HCT116 (cell line): ENCODE measurements around the gene ANKRD13B. TPM values are rescaled to one million over a fixed set of nuclear protein-coding genes. Genes with fewer than 3 reads are reported as not detected.

Source experiments
- ATAC-seq: fragments of 200-7000 bp; cut with Tn5 transposase; 2 replicates; pipeline ENCODE4 v1.9.1; 2020; ENCODE audit warnings: mild to moderate bottlenecking, moderate library complexity
- BruUV-seq: library from RNA; stranded (reverse); fragments of 400-500 nt; replicated peaks from 2 replicates; lab custom pipeline; 2021; lab: Mats Ljungman, UMichigan
- CTCF ChIA-PET: fragments of 300-600 bp; sonication (Branson Sonifier 250); formaldehyde crosslinking; loops from one replicate; lab custom pipeline; 2021; ENCODE audit warnings: antibody characterized with exemption; lab: Charles Lee
- POLR2A ChIA-PET: fragments of 300-600, 350-600 bp; sonication (Branson Sonifier 250); formaldehyde crosslinking; loops from one replicate; lab custom pipeline; 2021; ENCODE audit warnings: antibody characterized with exemption; lab: Charles Lee
- RAD21 ChIA-PET, 2 experiments: fragments of 300-600 bp; sonication (Branson Sonifier 250); formaldehyde crosslinking; loops; one replicate each; lab custom pipeline; 2023; ENCODE audit warnings: low total read pairs in 2 of 2; ENCODE audit not compliant: uncharacterized antibody in 2 of 2, unreplicated experiment in 2 of 2, low non-redundant PET in 1 of 2; lab: Charles Lee
- DNase-seq: peaks from one replicate; pipeline ENCODE4 v3.0.0-alpha.2; 2010; ENCODE audit warnings: low read depth, low spot score
- H2AFZ ChIP-seq: fragments of 200-600 bp; shearing (Covaris generic), sonication (generic); 2 replicates; pipeline ENCODE4 v1.6.1; 2017; ENCODE audit warnings: low read depth, mixed run types, mixed read lengths, antibody characterized with exemption, low read length; ENCODE audit not compliant: poor library complexity, severe bottlenecking
- H3K27ac ChIP-seq: 2 replicates; pipeline ENCODE4 v1.5.1; 2012; ENCODE audit warnings: low read depth, low read length
- H3K27me3 ChIP-seq: fragments of 200-600 bp; sonication (generic); 2 replicates; pipeline ENCODE4 v1.6.1; 2016; ENCODE audit warnings: mixed run types, low read length, mixed read lengths; ENCODE audit not compliant: insufficient read depth
- H3K36me3 ChIP-seq, 2 experiments: fragments of 200-500 bp in 1 of 2; fragments of 200-600 bp in 1 of 2; sonication (Bioruptor generic) in 1 of 2; sonication (generic) in 1 of 2; 2 replicates each; pipeline versions ENCODE4 v1.5.1 to v1.6.1; 2014 to 2016; ENCODE audit warnings: low read length in 2 of 2, inconsistent platforms in 1 of 2, mixed read lengths in 1 of 2, mixed run types in 1 of 2; ENCODE audit not compliant: insufficient read depth in 2 of 2, control insufficient read depth in 1 of 2
- H3K4me1 ChIP-seq, 2 experiments: fragments of 200-600 bp in 1 of 2; sonication (generic) in 1 of 2; 2 replicates each; pipeline versions ENCODE4 v1.5.1 to v1.6.1; 2012 to 2017; ENCODE audit warnings: low read length in 2 of 2, inconsistent platforms in 1 of 2, mild to moderate bottlenecking in 1 of 2, mixed read lengths in 1 of 2, mixed run types in 1 of 2, moderate library complexity in 1 of 2; ENCODE audit not compliant: insufficient read depth in 2 of 2, control insufficient read depth in 1 of 2
- H3K4me2 ChIP-seq: fragments of 200-600 bp; sonication (generic); 2 replicates; pipeline ENCODE4 v1.6.1; 2017; ENCODE audit warnings: mixed run types, low read length, mixed read lengths
- H3K4me3 ChIP-seq, 2 experiments: fragments of 200-600 bp in 1 of 2; sonication (generic) in 1 of 2; replicated peaks in 1 of 2; 2 replicates each; pipeline ENCODE4 v1.5.1; 2011 to 2016; ENCODE audit warnings: low read length in 2 of 2, control low read depth in 1 of 2, low read depth in 1 of 2, mild to moderate bottlenecking in 1 of 2, mixed read lengths in 1 of 2, mixed run types in 1 of 2
- H3K79me2 ChIP-seq: fragments of 200-600 bp; sonication (generic); 2 replicates; pipeline ENCODE4 v1.6.1; 2017; ENCODE audit warnings: mild to moderate bottlenecking, mixed run types, low read length, moderate library complexity, mixed read lengths; ENCODE audit not compliant: insufficient read depth
- H3K9ac ChIP-seq: fragments of 200-600 bp; sonication (generic); 2 replicates; pipeline ENCODE4 v1.6.1; 2016; ENCODE audit warnings: low read length, mixed read lengths
- H3K9me2 ChIP-seq: fragments of 200-600 bp; sonication (generic), shearing (Covaris generic); 2 replicates; pipeline ENCODE4 v1.6.1; 2017; ENCODE audit warnings: mixed run types, mild to moderate bottlenecking, moderate library complexity; ENCODE audit not compliant: insufficient read depth
- H3K9me3 ChIP-seq, 2 experiments: fragments of 200-500 bp in 1 of 2; fragments of 200-600 bp in 1 of 2; sonication (Bioruptor generic) in 1 of 2; sonication (generic) in 1 of 2; 2 replicates each; pipeline ENCODE4 v1.6.1; 2014 to 2017; ENCODE audit warnings: low read length in 2 of 2, mixed read lengths in 2 of 2, inconsistent platforms in 1 of 2, low read depth in 1 of 2, mild to moderate bottlenecking in 1 of 2, mixed run types in 1 of 2, moderate library complexity in 1 of 2; ENCODE audit not compliant: control insufficient read depth in 1 of 2, insufficient read depth in 1 of 2
- H4K20me1 ChIP-seq: fragments of 200-600 bp; sonication (generic), shearing (Covaris generic); 2 replicates; pipeline ENCODE4 v1.6.1; 2017; ENCODE audit warnings: mixed run types, mild to moderate bottlenecking, moderate library complexity; ENCODE audit not compliant: insufficient read depth
- ATF3 ChIP-seq: IDR thresholded peaks from 2 replicates; pipeline ENCODE4 v1.6.1; 2012
- CBX3 ChIP-seq: IDR thresholded peaks from 2 replicates; pipeline ENCODE4 v1.6.1; 2012; ENCODE audit warnings: low read depth
- CTCF ChIP-seq, 3 experiments: fragments of 200-600 bp in 1 of 3; sonication (generic) in 1 of 3; IDR thresholded peaks in 2 of 3; conservative IDR thresholded peaks in 1 of 3; 2 replicates each; pipeline ENCODE4 v1.5.1; 2012 to 2017; ENCODE audit warnings: low read depth in 2 of 3, low read length in 2 of 3, antibody characterized with exemption in 1 of 3, borderline replicate concordance in 1 of 3, control low read depth in 1 of 3, mild to moderate bottlenecking in 1 of 3, mixed read lengths in 1 of 3, mixed run types in 1 of 3, moderate library complexity in 1 of 3; ENCODE audit not compliant: insufficient read depth in 1 of 3
- FOSL1 ChIP-seq: IDR thresholded peaks from 2 replicates; pipeline ENCODE4 v1.6.1; 2012; ENCODE audit warnings: low read depth
- JUND ChIP-seq: IDR thresholded peaks from 2 replicates; pipeline ENCODE4 v1.6.1; 2012
- POLR2A ChIP-seq: IDR thresholded peaks from 2 replicates; pipeline ENCODE4 v1.7.0; 2011; ENCODE audit warnings: borderline replicate concordance; ENCODE audit not compliant: insufficient read depth, insufficient read length; ENCODE audit errors: extremely low read depth
- POLR2AphosphoS5 ChIP-seq: IDR thresholded peaks from 2 replicates; pipeline ENCODE4 v1.6.1; 2011; ENCODE audit warnings: mild to moderate bottlenecking, low read depth, low read length, moderate library complexity
- SP1 ChIP-seq: IDR thresholded peaks from 2 replicates; pipeline ENCODE4 v1.6.1; 2012; ENCODE audit warnings: low read depth
- SRF ChIP-seq: IDR thresholded peaks from 2 replicates; pipeline ENCODE4 v1.6.1; 2012; ENCODE audit warnings: low read depth
- TCF7L2 ChIP-seq: IDR thresholded peaks from 2 replicates; pipeline ENCODE4 v1.7.0; 2011; ENCODE audit warnings: borderline replicate concordance, inconsistent platforms; ENCODE audit not compliant: insufficient read depth, insufficient read length; ENCODE audit errors: extremely low read depth
- ZFX ChIP-seq: fragments of 450-650 bp; IDR thresholded peaks from 2 replicates; pipeline ENCODE4 v1.6.1; 2017
- intact Hi-C: fragments of 100-400 bp; cut with micrococcal nuclease; formaldehyde crosslinking; loops from 2 replicates; pipeline ENCODE4 v1.10.0; 2022
- total RNA-seq: library from RNA; stranded (reverse); gene quantifications from one replicate; pipeline ENCODE4 v1.2.1, GENCODE V29; 2021; ENCODE audit not compliant: unreplicated experiment

The ANKRD13B gene
- total RNA-seq, 1 experiment from 2014 or later: 27.4 TPM

- no peaks in the 10 kb centered on the region for H3K9me2 ChIP-seq
- peaks cover 3 to 19% of the 10 kb centered on the region in 2 experiments; a peak in 2 of 4 replicates for H3K4me1 ChIP-seq
- no TSS peak for BruUV-seq
- no peak overlapping the region for H3K27ac ChIP-seq
- peaks cover 0 to 3% of the 10 kb centered on the region in 2 experiments; a peak in 1 of 4 replicates for H3K36me3 ChIP-seq
- H3K4me2 ChIP-seq: no peak overlapping the region
- no peak overlapping the region for H2AFZ ChIP-seq
- ATAC-seq: no peak
- no peak for TF ChIP-seq JUND
- TF ChIP-seq POLR2A: no peak
- TF ChIP-seq ZFX: no peak
- TF ChIP-seq POLR2AphosphoS5: no peak
- TF ChIP-seq TCF7L2: no peak
- TF ChIP-seq FOSL1: no peak
- no peaks in the 10 kb centered on the region for H4K20me1 ChIP-seq
- H3K9ac ChIP-seq: no peak overlapping the region
- no peaks in the 10 kb centered on the region for H3K79me2 ChIP-seq
- ChIA-PET POLR2A (no interaction called here), CTCF (interaction anchor here (1.1 kb wide), 1 partner anchor 20 kb away, joined by 3 read pairs; no protein-coding TSS in a partner anchor), RAD21 (interaction anchor here in 1 of 2 experiments (1.4 kb wide), 1 partner anchor 202 kb away, joined by 3 read pairs; no protein-coding TSS in a partner anchor)
- no peaks in the 10 kb centered on the region for H3K9me3 ChIP-seq
- no peaks in the 10 kb centered on the region for H3K27me3 ChIP-seq
- intact Hi-C loops: no loop called here
- no peak for DNase-seq
- H3K4me3 ChIP-seq: no peak overlapping the region
These were observed 21.4 kb upstream of the ANKRD13B start for GRCh38 chr17:29571486-29571882.

GRCh38 chr17:29571883-29572681, 20.9 kb upstream of the ANKRD13B start:
- BruUV-seq: no TSS peak
- no peak for DNase-seq

More at GRCh38 chr17:29571883-29572681, 20.9 kb upstream of the ANKRD13B start:
- Histone ChIP-seq H3K9ac (no peak overlapping the region), H4K20me1 (no peaks in the 10 kb centered on the region), H3K4me1 (peaks cover 3 to 19% of the 10 kb centered on the region in 2 experiments; a peak in 2 of 4 replicates), H3K36me3 (peaks cover 0 to 3% of the 10 kb centered on the region in 2 experiments; a peak in 1 of 4 replicates), H3K4me3 (no peak overlapping the region), H3K4me2 (no peak overlapping the region), H3K9me2 (no peaks in the 10 kb centered on the region), H3K27me3 (no peaks in the 10 kb centered on the region), H3K79me2 (no peaks in the 10 kb centered on the region), H3K27ac (no peak overlapping the region), H3K9me3 (no peaks in the 10 kb centered on the region), H2AFZ (no peak overlapping the region)
- intact Hi-C loops: no loop called here
- CTCF ChIA-PET: interaction anchor here (1.1 to 1.6 kb wide), 2 partner anchors 20 to 202 kb away, joined by 3 to 5 read pairs; no protein-coding TSS in a partner anchor
- RAD21 ChIA-PET: interaction anchor here in 1 of 2 experiments (0.6 to 1.4 kb wide), 2 partner anchors 202 to 405 kb away, joined by 3 to 4 read pairs; no protein-coding TSS in a partner anchor
- POLR2A ChIA-PET: no interaction called here
- TF ChIP-seq ZFX (no peak), SRF (no peak), SP1 (no peak), POLR2A (no peak), CTCF (IDR thresholded peaks at IDR 0.05 in 2 of 3, conservative IDR thresholded peaks at IDR 0.05 in 1 of 3; ENCODE audit: borderline replicate concordance in 1 of 3, insufficient read depth in 1 of 3, low read depth in 2 of 3, low read length in 2 of 3) (no peak), CBX3 (no peak), ATF3 (no peak), POLR2AphosphoS5 (no peak)
- ATAC-seq: no peak
